SK-N-SH treated with all-trans-retinoic acid at 6 μM for 48 hours (cell line): ENCODE measurements around the gene RPS29.

Experiments
- ATAC-seq: fragments of 200-7000 bp; cut with Tn5 transposase; 3 replicates; pipeline ENCODE4 v1.9.1; 2020; ENCODE audit warnings: mild to moderate bottlenecking, moderate library complexity
- BACH2 ChIP-seq: fragments of 250-450 bp; sonication (Bioruptor Pico); IDR thresholded peaks from 2 replicates; pipeline ENCODE4 v1.9.0; 2021; ENCODE audit warnings: mild to moderate bottlenecking, borderline replicate concordance
- ESRRG ChIP-seq: fragments of 250-450 bp; sonication (Bioruptor Pico); IDR thresholded peaks from 2 replicates; pipeline ENCODE4 v1.6.1; 2021; ENCODE audit warnings: mild to moderate bottlenecking
- GLIS3 ChIP-seq: fragments of 250-450 bp; sonication (Bioruptor Pico); IDR thresholded peaks from 2 replicates; pipeline ENCODE4 v1.5.0; 2020; ENCODE audit warnings: mild to moderate bottlenecking, moderate library complexity
- ISL1 ChIP-seq: fragments of 250-450 bp; sonication (Bioruptor Pico); IDR thresholded peaks from 2 replicates; pipeline ENCODE4 v2.1.2; 2022; ENCODE audit warnings: mild to moderate bottlenecking, moderate library complexity
- OSR1 ChIP-seq: fragments of 250-450 bp; sonication (Bioruptor Pico); IDR thresholded peaks from 2 replicates; pipeline ENCODE4 v1.8.0; 2022; ENCODE audit warnings: moderate library complexity, mild to moderate bottlenecking, inconsistent platforms
- PPARA ChIP-seq: fragments of 250-450 bp; sonication (Bioruptor Pico); IDR thresholded peaks from 2 replicates; pipeline ENCODE4 v1.5.0; 2020; ENCODE audit warnings: mild to moderate bottlenecking, borderline replicate concordance
- RARB ChIP-seq: fragments of 250-450 bp; sonication (Bioruptor Pico); IDR thresholded peaks from 2 replicates; pipeline ENCODE4 v1.8.0; 2021; ENCODE audit warnings: mild to moderate bottlenecking, moderate library complexity
- TCF4 ChIP-seq: fragments of 250-450 bp; sonication (Bioruptor Pico); IDR thresholded peaks from 2 replicates; pipeline ENCODE4 v1.8.0; 2021; ENCODE audit warnings: mild to moderate bottlenecking, moderate library complexity, borderline replicate concordance
- TOX ChIP-seq: fragments of 250-450 bp; sonication (Bioruptor Pico); IDR thresholded peaks from 2 replicates; pipeline ENCODE4 v1.8.0; 2021; ENCODE audit warnings: mild to moderate bottlenecking, moderate library complexity, borderline replicate concordance
- TSHZ2 ChIP-seq: fragments of 250-450 bp; sonication (Bioruptor Pico); IDR thresholded peaks from 2 replicates; pipeline ENCODE4 v1.5.0; 2020; ENCODE audit warnings: mild to moderate bottlenecking, moderate library complexity
- ZC3H10 ChIP-seq: fragments of 250-450 bp; sonication (Bioruptor Pico); IDR thresholded peaks from 2 replicates; pipeline ENCODE4 v1.5.1; 2021; ENCODE audit warnings: mild to moderate bottlenecking, moderate library complexity
- ZFP3 ChIP-seq: fragments of 250-450 bp; sonication (Bioruptor Pico); IDR thresholded peaks from 2 replicates; pipeline ENCODE4 v1.5.0; 2020; ENCODE audit warnings: mild to moderate bottlenecking, moderate library complexity
- ZFP30 ChIP-seq: fragments of 450-650 bp; formaldehyde crosslinking; IDR thresholded peaks from 2 replicates; pipeline ENCODE4 v1.5.0; 2022; ENCODE audit warnings: mild to moderate bottlenecking, moderate library complexity
- ZNF565 ChIP-seq: fragments of 450-650 bp; formaldehyde crosslinking; conservative IDR thresholded peaks from 2 replicates; pipeline ENCODE4 v1.5.0; 2020; ENCODE audit warnings: low read depth, mild to moderate bottlenecking, moderate library complexity
- ZNF70 ChIP-seq: fragments of 450-650 bp; formaldehyde crosslinking; IDR thresholded peaks from 2 replicates; pipeline ENCODE4 v1.5.0; 2020; ENCODE audit warnings: mild to moderate bottlenecking, moderate library complexity
- ZNF8 ChIP-seq: fragments of 450-650 bp; formaldehyde crosslinking; IDR thresholded peaks from 2 replicates; pipeline ENCODE4 v1.5.0; 2020; ENCODE audit warnings: mild to moderate bottlenecking, moderate library complexity
- TF ChIP-seq, protein P1 (sequence below): fragments of 250-450 bp; sonication (Bioruptor Pico); IDR thresholded peaks from 2 replicates; pipeline ENCODE4 v1.5.1; 2021; ENCODE audit warnings: mild to moderate bottlenecking, moderate library complexity
- TF ChIP-seq, protein P2 (sequence below): fragments of 250-450 bp; sonication (Bioruptor Pico); IDR thresholded peaks from 2 replicates; pipeline ENCODE4 v1.8.0; 2020; ENCODE audit warnings: mild to moderate bottlenecking, moderate library complexity, borderline replicate concordance
- TF ChIP-seq, protein P3 (sequence below): fragments of 250-450 bp; sonication (Bioruptor Pico); IDR thresholded peaks from 2 replicates; pipeline ENCODE4 v1.5.1; 2020; ENCODE audit warnings: low read depth, mild to moderate bottlenecking, moderate library complexity

RPS29 gene

DNA sequence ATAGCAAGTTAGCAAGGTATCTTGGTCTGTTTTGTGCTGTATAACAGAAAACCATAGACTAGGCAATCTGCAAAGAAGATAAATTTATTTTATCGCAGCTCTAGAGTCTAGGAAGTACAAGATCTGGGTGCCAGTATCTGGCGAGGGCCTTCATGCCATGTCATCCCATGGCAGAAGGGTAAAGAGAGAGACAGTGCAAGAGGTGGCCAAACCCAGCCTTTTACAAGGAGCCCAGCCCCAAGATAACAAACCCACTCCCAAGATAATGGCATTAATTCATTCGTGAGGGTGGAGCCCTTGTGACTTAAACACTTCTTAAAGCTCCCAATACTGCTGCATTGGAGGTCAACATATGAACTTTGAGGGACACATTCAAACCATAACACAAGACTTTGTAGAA, 16.9 kb downstream of the RPS29 start:
- no peak for ATAC-seq
- TF ChIP-seq TCF4 (CRISPR knock-in tag) = no peak
- TF ChIP-seq ISL1 = no peak

GRCh38 chr14:49566714-49567113, 19.5 kb downstream of the RPS29 start:
- ATAC-seq = no peak
- no peak for TF ChIP-seq BACH2 (CRISPR knock-in tag)
- TF ChIP-seq ZFP30 (CRISPR knock-in tag) = no peak
- TF ChIP-seq ZNF8 (CRISPR knock-in tag) = no peak
- TF ChIP-seq TOX (CRISPR knock-in tag) = no peak
- TF ChIP-seq ZFP3 = no peak
- TF ChIP-seq PPARA = no peak
- no peak for TF ChIP-seq ESRRG (CRISPR knock-in tag)
- TF ChIP-seq, all 23 proteins: peak for 0

- TF ChIP-seq ZC3H10 = no peak
- ATAC-seq = no peak
Measured at GRCh38 chr14:49559979-49560768, 26.0 kb downstream of the RPS29 start.

DNA sequence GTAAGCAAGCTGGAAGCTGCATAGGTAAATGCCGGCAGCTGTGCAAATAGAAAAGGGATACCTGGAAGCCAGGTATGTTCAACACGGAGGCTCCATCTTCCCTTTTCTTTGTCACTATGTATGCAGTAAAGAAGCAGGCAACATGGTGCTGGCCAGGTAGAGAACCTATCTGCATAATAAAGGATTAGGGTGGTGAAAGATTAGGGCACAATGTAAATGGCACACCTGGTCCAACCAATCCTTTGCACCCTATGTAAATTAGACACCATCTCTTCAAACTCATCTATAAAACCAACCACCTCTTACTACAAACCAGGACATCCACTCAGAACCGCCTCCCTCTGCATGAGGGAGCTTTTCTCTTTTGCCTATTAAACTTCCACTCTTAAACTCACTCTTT, 32.3 kb downstream of the RPS29 start:
- TF ChIP-seq RARB (CRISPR knock-in tag) (no peak), ZNF565 (CRISPR knock-in tag) (no peak), ZC3H10 (no peak), ZNF8 (CRISPR knock-in tag) (no peak), TSHZ2 (no peak), TOX (CRISPR knock-in tag) (no peak), ISL1 (no peak), ZFP30 (CRISPR knock-in tag) (no peak), ZNF70 (CRISPR knock-in tag) (no peak), GLIS3 (CRISPR knock-in tag) (no peak), TCF4 (CRISPR knock-in tag) (no peak)
- ATAC-seq = no peak

- TF ChIP-seq ZNF565 (CRISPR knock-in tag) (no peak), ISL1 (no peak), TSHZ2 (no peak), RARB (CRISPR knock-in tag) (no peak), TCF4 (CRISPR knock-in tag) (no peak), PPARA (no peak), ZNF70 (CRISPR knock-in tag) (no peak), OSR1 (CRISPR knock-in tag) (no peak), ZC3H10 (no peak), ESRRG (CRISPR knock-in tag) (no peak), BACH2 (CRISPR knock-in tag) (no peak)
- TF ChIP-seq, protein P1, sequence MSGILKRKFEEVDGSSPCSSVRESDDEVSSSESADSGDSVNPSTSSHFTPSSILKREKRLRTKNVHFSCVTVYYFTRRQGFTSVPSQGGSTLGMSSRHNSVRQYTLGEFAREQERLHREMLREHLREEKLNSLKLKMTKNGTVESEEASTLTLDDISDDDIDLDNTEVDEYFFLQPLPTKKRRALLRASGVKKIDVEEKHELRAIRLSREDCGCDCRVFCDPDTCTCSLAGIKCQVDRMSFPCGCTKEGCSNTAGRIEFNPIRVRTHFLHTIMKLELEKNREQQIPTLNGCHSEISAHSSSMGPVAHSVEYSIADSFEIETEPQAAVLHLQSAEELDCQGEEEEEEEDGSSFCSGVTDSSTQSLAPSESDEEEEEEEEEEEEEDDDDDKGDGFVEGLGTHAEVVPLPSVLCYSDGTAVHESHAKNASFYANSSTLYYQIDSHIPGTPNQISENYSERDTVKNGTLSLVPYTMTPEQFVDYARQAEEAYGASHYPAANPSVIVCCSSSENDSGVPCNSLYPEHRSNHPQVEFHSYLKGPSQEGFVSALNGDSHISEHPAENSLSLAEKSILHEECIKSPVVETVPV (CRISPR knock-in tag) = no peak
- TF ChIP-seq, protein P2, sequence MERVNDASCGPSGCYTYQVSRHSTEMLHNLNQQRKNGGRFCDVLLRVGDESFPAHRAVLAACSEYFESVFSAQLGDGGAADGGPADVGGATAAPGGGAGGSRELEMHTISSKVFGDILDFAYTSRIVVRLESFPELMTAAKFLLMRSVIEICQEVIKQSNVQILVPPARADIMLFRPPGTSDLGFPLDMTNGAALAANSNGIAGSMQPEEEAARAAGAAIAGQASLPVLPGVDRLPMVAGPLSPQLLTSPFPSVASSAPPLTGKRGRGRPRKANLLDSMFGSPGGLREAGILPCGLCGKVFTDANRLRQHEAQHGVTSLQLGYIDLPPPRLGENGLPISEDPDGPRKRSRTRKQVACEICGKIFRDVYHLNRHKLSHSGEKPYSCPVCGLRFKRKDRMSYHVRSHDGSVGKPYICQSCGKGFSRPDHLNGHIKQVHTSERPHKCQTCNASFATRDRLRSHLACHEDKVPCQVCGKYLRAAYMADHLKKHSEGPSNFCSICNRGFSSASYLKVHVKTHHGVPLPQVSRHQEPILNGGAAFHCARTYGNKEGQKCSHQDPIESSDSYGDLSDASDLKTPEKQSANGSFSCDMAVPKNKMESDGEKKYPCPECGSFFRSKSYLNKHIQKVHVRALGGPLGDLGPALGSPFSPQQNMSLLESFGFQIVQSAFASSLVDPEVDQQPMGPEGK = no peak
- TF ChIP-seq, protein P3, sequence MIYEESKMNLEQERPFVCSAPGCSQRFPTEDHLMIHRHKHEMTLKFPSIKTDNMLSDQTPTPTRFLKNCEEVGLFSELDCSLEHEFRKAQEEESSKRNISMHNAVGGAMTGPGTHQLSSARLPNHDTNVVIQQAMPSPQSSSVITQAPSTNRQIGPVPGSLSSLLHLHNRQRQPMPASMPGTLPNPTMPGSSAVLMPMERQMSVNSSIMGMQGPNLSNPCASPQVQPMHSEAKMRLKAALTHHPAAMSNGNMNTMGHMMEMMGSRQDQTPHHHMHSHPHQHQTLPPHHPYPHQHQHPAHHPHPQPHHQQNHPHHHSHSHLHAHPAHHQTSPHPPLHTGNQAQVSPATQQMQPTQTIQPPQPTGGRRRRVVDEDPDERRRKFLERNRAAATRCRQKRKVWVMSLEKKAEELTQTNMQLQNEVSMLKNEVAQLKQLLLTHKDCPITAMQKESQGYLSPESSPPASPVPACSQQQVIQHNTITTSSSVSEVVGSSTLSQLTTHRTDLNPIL (CRISPR knock-in tag) = no peak
- ATAC-seq = no peak
Measured at GRCh38 chr14:49553106-49553505, 33.1 kb downstream of the RPS29 start.
